Measurements from ENCODE around the gene YJU2. TPM values are rescaled to one million over a fixed set of nuclear protein-coding genes. Genes with fewer than 3 reads are reported as not detected.
"Not testable (repeated sequence)": the region's sequence is repeated elsewhere in the genome, so short reads cannot be mapped to it uniquely, and the experiment has no call there.

YJU2 gene
- total and polyA plus RNA-seq, 12 donors, result 7.9 to 32.8 (median 10.5) TPM

GRCh38 chr19:4229179-4229931, 17.5 kb upstream of the YJU2 start, which contains the start of gene EBI3:
Gene EBI3 (plus strand): TSS chr19:4229523. CDS start chr19:4229551, 28 bp downstream.
- Histone ChIP-seq H3K4me1 (peaks cover 0 to 11% (median 0%) of the 10 kb centered on the region in 9 donors), H3K27me3 (peaks cover 0 to 71% (median 41%) of the 10 kb centered on the region in 7 donors), H3K36me3 (no peaks in the 10 kb centered on the region), H3K27ac (peak within 1 kb of the TSS in 1 of 10 donors; percentile 31), H3K4me3 (no peak within 1 kb of the TSS), H3K9me3 (no peaks in the 10 kb centered on the region)
- 13% methylated on average over 19 of the region's 19 CpGs for WGBS, 2 donors
- TF ChIP-seq, protein P1, sequence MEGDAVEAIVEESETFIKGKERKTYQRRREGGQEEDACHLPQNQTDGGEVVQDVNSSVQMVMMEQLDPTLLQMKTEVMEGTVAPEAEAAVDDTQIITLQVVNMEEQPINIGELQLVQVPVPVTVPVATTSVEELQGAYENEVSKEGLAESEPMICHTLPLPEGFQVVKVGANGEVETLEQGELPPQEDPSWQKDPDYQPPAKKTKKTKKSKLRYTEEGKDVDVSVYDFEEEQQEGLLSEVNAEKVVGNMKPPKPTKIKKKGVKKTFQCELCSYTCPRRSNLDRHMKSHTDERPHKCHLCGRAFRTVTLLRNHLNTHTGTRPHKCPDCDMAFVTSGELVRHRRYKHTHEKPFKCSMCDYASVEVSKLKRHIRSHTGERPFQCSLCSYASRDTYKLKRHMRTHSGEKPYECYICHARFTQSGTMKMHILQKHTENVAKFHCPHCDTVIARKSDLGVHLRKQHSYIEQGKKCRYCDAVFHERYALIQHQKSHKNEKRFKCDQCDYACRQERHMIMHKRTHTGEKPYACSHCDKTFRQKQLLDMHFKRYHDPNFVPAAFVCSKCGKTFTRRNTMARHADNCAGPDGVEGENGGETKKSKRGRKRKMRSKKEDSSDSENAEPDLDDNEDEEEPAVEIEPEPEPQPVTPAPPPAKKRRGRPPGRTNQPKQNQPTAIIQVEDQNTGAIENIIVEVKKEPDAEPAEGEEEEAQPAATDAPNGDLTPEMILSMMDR (IDR thresholded peaks at IDR 0.05), result no peak
- intact Hi-C loops (cut with DNase I), result no loop called here
- DNase-seq, result no peak
- ATAC-seq, result peak in 7 of 8 donors; percentile 39 to 80 (median 56)

DNA sequence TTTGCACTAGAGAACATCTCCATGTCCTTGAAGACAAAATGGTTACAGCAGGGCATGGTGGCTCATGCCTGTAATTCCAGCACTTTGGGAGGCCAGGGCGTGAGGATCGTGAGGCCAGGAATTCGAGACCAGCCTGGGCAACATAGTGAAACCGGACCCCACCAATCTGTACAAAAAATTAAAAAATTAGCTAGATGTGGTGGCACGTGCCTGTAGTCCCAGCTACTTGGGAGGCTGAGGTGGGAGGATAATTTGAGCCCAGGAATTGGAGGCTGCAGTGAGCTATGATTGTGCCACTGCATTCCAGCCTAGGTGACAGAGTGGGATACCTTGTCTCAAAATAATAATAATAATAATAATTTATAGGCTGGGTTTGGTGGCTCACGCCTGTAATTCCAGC, 16.6 kb upstream of the YJU2 start:
- Histone ChIP-seq H3K4me1 (peaks cover 0 to 11% (median 0%) of the 10 kb centered on the region in 9 donors), H3K27me3 (peaks cover 0 to 79% (median 41%) of the 10 kb centered on the region in 7 donors)
- H3K4me3 ChIP-seq; ATAC-seq; H3K36me3 ChIP-seq; H3K27ac ChIP-seq; DNase-seq; H3K9me3 ChIP-seq; intact Hi-C loops (cut with DNase I): not testable (repeated sequence)
- 85 to 94% methylated on average over 6 of the region's 6 CpGs for WGBS, 2 donors

- H3K4me3 ChIP-seq; ATAC-seq; H3K27ac ChIP-seq; DNase-seq; intact Hi-C loops (cut with DNase I); H3K9me3 ChIP-seq; H3K36me3 ChIP-seq: not testable (repeated sequence)
- H3K27me3 ChIP-seq, result peaks cover 0 to 79% (median 41%) of the 10 kb centered on the region in 7 donors
- H3K4me1 ChIP-seq, result peaks cover 0 to 11% (median 0%) of the 10 kb centered on the region in 9 donors
- 89 to 91% methylated on average over 6 of the region's 6 CpGs for WGBS, 2 donors
These were observed 15.4 kb upstream of the YJU2 start for GRCh38 chr19:4231521-4231920.

GRCh38 chr19:4232139-4232538, 14.7 kb upstream of the YJU2 start:
- intact Hi-C loops (cut with DNase I), result not testable (repeated sequence)

GRCh38 chr19:4232614-4233281, 14.1 kb upstream of the YJU2 start:
- H3K36me3 ChIP-seq, result no peaks in the 10 kb centered on the region
- H3K4me1 ChIP-seq, result peaks cover 0 to 11% (median 0%) of the 10 kb centered on the region in 9 donors
- TF ChIP-seq, protein P1 (IDR thresholded peaks at IDR 0.05), result no peak
- H3K4me3 ChIP-seq, result no peak overlapping the region
- DNase-seq (no peak), ATAC-seq (no peak)
- 44 to 47% methylated on average over 21 of the region's 21 CpGs for WGBS, 2 donors
- H3K27me3 ChIP-seq, result peaks cover 0 to 70% (median 38%) of the 10 kb centered on the region in 7 donors
- intact Hi-C loops (cut with DNase I), result no loop called here
- no peaks in the 10 kb centered on the region for H3K9me3 ChIP-seq
- no peak overlapping the region for H3K27ac ChIP-seq

More at GRCh38 chr19:4232139-4232538, 14.7 kb upstream of the YJU2 start:
- DNase-seq, H3K27ac ChIP-seq, H3K9me3 ChIP-seq, ATAC-seq, H3K4me3 ChIP-seq, H3K36me3 ChIP-seq: not testable (repeated sequence)
- 74 to 79% methylated on average over 5 of the region's 5 CpGs for WGBS, 2 donors
- H3K4me1 ChIP-seq, result peaks cover 0 to 11% (median 0%) of the 10 kb centered on the region in 9 donors
- peaks cover 0 to 76% (median 39%) of the 10 kb centered on the region in 7 donors for H3K27me3 ChIP-seq

All from heart right ventricle (tissue), 16 donors.